ENCODE measurements around the gene NOP53.
A peak's percentile ranks its signal among the peaks of the same experiment; 100 is the strongest.
"Not testable (repeated sequence)": the region's sequence is repeated elsewhere in the genome, so short reads cannot be mapped to it uniquely, and the experiment has no call there.

NOP53 gene

DNA sequence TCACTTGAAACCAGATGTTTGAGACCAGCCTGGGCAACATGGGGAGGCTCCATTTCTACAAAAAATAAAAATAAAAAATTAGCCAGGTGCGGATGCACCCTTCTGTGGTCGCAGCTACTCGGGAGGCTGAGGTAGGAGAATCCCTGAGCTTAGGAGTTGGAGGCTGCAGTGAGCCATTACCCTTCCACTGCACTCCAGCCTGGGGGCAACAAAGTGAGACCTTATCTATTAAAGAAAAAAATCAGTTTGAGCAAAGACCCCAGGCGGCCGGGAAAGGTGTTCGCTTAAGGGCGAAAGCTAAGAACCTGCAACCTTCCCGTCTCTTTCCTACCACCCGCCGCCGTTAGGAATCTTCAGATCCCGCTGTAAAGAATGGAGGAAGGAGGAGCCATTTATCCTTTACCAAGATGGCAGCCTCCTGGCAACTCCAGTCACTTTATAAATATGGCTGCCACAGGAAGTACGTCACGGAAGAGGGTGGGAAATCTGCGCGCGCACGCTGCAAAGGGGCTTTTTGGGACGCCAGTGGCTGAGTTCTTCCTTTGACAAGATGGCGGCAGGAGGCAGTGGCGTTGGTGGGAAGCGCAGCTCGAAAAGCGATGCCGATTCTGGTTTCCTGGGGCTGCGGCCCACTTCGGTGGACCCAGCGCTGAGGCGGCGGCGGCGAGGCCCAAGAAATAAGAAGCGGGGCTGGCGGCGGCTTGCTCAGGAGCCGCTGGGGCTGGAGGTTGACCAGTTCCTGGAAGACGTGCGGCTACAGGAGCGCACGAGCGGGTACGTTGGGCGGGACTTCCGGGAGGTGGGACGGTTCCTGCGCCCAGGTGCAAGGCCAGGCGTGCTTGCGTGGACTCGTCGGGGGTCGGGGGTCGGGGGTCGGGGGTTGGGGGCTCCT, at the start of gene NOP53:
Gene NOP53, plus strand, starts transcription at position 537 of the 892 bp plus-strand sequence. Its CDS starts 14 bp downstream, at position 551.
- peak; percentile 96 for DNase-seq

DNA sequence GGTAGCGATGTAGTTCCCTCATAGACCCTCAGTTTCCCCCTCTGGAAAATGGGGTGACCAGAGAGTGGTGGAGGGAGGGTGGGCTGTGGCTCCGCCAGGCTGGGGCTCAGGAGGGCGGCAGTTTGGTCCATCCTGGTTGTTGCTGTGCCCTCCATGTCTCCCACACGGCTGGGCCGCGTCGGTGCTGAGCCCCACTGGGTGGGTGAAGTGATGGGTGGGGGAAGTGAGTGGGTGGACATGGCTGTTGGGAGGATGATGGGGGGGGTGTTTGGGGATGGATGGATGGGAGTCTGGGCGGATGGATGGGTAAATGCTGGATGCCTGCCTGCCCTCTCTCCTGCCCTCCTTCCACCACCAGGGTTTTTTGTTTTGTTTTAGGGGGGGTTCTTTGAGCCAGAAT, 48.7 kb upstream of the NOP53 start:
- DNase-seq = no peak

DNA sequence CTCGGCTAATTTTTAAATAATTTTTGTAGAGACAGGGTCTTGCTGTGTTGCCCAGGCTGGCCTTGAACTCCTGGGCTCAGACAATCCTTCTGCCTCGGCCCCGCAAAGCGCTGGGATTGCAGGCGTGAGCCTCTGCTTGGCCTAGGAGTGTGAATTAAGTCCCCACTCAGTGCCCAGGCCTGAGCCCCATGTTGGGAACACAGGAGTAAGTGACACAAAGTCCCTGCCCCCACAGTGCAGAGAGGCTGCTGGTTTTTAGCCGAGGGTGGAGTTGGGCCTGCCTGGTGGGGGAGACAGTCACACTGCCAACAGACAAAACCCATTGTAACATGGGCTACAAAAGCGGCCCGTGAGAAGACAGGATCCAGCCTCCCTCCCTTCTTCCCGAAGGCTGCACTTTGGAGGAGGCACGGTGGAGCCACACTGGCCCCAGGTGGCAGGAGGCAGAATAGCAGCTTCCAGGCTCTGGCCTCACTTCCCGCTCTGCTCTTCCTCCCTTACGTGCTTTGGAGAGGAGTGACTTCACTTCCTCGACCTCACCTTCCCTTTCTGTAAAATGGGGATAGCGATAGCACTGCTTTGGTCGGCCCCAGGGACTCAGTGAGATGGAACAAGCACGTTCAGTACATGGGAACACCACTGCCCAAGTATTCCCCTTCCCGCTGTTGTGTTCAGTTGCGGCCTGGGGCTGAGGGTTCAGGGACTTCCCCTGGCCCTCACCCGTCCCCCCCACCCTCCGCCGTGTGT, 47.3 kb upstream of the NOP53 start:
- DNase-seq = no peak

DNA sequence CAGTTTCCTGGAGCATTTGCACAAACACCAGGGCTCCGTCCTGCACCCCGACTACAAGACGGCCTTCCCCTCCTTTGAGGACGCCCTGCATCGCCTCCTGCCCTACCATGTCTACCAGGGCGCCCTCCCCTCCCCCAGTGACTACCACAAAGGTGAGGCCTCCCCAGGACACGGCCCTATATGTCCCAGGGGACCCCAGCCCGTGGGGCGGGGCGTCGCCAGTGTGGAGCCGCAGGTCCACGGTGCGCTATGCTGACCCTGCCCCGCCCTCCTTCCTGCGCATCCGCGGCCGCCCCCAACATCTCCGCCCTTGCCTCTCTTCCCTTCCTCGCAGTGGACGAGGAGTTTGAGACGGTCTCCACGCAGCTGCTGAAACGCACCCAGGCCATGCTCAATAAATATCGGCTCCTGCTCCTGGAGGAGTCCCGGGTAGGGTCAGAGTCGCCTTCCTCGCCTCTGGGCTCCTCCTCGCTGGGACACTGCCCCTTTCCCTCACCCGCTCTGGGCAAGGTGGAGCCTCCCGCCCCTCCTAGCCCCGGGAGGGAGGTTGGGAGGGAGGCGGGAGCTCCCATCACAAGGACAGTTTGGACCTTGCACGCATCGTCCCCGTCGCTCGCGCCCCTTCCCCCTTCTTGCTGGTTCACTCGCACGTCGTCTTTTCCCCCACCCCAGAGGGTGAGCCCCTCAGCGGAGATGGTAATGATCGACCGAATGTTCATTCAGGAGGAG, 46.6 kb upstream of the NOP53 start:
- no peak for DNase-seq

DNA sequence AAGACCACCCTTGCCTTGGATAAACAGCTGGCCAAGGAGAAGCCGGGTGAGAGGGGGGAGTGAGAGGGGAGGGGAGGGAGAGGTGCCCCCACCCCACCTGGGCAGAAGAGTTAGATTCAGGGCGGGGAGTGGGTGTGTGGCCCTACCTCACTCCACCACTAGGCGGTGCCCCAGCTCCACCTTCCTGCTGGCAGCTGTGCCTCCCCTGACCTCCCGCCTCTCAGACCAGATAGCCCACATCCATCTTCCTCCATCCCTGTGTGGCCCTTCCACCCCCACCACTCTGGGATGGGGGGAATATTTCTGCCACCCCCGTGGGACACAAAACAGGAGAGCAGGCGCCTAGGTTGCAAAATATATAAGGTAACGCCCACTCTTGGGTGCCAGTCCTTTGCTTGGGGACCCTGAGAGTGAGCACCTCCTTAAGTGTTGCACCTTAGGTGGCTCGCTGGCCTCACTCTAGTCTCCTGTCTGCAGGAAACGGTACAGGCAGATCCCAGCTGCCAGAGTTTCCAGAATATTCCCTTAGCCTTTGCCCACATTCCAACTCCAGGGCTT, 45.9 kb upstream of the NOP53 start:
- no peak for DNase-seq

DNA sequence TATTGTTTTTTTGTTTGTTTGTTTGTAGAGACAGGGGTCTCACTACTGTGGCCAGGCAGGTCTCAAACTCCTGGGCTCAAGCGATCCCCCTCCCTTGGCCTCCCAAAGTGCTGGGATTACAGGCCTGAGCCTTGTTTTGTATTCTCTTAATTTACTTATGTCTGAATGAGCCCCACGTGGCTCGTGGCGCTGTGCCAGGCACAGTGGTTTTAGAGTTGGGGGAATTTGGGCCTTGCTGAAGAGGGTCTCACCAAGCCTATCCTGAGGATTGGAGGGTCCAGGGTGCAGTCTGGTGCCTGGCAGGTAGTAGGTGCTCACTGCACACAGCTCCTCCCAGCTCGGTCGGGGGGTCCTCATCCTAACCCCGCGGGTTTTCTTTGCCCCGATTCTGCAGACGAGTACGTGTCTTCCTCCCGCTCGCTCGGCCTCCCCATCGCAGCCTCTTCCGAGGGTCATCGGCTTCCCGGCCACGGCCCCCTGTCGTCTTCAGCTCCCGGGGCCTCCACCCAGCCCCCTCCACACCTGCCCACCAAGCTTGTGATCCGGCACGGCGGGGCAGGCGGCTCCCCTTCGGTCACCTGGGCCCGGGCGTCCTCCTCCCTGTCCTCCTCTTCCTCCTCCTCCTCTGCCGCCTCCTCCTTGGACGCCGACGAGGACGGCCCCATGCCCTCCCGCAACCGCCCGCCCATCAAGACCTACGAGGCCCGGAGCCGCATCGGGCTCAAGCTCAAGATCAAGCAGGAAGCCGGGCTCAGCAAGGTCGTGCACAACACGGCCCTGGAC, 44.2 kb upstream of the NOP53 start:
- DNase-seq = no peak

DNA sequence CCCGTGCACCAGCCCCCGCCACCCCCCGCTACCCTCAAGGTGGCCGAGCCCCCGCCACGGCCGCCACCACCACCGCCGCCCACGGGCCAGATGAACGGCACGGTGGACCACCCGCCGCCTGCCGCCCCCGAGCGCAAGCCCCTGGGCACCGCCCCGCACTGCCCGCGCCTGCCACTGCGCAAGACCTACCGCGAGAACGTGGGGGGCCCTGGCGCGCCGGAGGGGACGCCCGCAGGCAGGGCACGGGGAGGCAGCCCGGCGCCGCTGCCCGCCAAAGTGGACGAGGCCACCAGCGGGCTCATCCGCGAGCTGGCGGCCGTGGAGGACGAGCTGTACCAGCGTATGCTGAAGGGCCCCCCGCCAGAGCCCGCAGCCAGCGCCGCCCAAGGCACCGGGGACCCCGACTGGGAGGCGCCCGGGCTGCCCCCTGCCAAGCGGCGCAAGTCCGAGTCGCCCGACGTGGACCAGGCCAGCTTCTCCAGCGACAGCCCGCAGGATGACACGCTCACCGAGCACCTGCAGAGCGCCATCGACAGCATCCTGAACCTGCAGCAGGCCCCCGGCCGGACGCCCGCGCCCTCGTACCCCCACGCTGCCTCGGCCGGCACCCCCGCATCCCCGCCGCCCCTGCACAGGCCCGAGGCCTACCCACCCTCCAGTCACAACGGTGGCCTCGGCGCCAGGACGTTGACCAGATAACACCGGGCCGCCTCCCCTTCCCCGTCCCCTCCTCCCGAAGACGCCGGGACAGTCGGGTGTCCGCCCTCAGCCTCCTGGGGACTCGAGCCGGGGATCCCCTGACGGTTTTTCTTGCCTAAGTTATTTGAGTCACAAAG, 43.4 kb upstream of the NOP53 start:
- DNase-seq = no peak

DNA sequence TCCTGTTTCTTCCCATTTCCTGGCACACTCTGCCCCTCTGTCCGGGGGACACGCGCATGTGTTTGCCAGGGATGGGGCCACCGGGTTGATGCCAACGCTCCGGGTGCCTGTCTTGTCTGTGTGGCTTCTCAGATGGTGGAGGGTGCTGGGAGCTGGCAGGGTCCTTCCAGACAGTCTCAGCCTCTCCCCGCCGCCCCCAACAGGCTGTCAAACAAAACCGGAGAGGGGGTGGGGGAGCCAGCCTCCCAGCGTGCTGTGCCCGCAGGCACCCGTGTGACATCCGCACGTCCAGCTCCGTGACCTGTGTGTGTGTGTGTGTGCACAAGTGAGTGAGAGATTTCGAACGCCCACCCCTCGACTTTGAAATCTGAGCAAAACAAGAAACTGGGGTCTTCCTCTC, 42.7 kb upstream of the NOP53 start:
- no peak for DNase-seq

DNA sequence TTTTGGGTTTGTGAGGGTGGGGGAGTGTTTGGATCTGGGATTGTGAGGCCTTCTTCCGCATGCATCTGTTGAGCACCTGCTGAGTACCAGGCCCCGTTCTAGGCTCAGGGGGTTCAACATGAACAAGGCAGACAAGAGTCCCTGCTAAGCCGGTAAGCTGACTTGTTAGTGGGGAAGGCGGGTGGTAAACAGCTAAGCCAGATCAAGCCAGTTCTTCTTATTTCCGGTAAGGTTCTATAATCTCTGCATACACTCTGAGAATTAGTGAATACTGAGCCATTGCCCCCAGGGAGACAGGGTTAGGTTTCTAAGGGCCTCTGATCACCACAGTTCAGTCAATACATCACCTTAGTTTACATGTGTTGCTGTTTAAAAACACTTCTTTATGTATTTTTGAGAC, 42.0 kb upstream of the NOP53 start:
- no peak for DNase-seq

DNA sequence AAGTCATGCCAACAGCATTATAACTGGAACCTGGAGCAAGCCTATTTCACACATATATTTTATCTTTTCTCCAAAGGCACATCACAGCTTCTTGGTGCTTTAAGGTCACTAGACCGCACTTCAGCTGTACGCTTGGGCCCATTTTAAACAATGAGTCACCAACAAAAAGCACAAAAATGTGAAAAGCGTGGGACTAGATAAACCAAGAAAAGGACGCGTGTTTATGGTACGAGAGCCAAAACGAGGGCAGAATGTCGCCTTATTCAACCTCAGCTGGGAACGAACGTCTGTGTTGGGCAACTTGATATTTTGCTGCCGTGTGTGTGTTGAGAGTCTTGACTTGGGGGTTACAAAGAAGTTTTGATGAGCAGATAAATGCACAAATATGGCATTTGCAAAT, 41.3 kb upstream of the NOP53 start:
- DNase-seq = no peak

DNA sequence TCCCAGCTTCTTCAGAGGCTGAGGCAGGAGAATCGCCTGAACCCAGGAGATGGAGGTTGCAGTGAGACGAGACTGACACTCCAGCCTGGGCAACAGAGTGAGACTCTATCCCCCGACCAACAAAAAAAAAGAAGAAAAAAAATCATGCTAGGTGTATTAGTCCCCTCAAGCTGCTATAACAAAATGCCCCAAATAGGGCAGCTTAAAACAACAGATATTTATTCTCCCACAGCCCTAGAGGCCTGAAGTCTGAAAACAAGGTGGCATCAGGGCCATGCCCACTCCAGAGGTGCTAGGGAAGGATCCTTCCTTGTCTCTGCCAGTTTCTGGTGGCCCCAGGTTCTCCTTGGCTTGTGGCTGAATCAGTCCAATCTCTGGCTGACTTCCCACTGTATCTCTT, 40.7 kb upstream of the NOP53 start:
- DNase-seq = no peak

DNA sequence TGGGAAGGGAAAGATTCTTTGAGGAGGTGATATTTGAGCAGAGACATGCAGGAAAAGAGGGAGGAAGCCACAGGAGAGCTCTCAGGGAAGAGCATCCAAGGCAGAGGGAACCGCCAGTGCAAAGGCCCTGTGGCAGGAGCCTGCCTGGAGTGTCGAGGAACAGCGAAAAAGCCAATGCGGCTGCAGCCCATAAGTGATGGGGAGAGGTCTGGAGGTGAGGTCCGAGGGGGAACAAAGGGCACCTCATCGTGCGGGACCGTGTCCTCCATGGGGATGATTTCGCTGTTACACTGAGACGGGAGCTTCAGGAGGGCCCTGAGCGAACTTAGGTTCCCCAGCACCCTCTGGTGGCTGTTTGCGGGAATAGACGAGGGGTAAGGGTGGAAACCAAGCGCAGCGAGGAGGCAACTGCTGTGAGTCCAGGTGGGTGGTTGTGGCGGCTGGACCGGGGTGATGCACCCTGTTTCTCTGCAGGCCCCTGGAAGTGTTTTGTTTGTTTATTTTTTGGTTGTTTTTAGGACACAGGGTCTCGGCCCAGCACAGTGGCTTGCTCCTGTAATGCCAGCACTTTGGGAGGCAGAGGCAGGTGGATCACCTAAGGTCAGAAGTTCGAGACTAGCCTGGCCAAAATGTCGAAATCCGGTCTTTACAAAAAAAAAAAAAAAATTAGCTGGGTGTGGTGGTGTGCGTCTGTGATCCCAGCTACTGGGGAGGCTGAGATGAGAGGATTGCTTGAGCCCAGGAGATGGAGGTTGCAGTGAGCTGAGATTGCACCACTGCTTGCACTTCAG, 38.0 kb upstream of the NOP53 start:
- DNase-seq = peak; percentile 67

DNA sequence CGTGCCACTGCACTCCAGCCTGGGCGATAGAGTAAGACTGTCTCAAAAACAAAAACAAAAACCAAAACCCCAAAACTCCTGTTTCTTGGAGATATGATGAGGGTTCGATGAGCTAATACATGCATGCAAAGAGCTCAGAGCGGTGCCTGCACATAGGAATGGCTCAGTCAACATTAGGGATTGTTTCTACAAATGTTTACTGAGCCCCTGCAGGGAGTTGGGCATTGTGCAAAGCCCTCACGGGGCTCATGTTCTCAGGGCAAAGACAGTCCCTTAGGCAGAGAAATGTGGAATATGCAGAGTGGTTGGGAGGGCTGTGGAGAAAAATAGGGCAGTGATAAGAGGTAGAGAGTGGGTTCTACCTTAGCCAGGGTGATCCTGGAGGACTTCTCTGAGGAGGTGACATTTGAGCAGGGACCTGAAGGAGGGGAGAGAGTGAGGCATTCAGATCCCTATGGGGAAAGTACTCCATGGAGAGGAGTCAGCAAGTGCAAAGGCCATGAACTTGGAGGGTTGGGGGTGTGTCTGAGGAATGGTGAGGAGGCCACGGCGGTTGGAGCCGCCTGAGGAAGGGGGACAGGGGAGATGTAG, 33.6 kb upstream of the NOP53 start:
- no peak for DNase-seq

DNA sequence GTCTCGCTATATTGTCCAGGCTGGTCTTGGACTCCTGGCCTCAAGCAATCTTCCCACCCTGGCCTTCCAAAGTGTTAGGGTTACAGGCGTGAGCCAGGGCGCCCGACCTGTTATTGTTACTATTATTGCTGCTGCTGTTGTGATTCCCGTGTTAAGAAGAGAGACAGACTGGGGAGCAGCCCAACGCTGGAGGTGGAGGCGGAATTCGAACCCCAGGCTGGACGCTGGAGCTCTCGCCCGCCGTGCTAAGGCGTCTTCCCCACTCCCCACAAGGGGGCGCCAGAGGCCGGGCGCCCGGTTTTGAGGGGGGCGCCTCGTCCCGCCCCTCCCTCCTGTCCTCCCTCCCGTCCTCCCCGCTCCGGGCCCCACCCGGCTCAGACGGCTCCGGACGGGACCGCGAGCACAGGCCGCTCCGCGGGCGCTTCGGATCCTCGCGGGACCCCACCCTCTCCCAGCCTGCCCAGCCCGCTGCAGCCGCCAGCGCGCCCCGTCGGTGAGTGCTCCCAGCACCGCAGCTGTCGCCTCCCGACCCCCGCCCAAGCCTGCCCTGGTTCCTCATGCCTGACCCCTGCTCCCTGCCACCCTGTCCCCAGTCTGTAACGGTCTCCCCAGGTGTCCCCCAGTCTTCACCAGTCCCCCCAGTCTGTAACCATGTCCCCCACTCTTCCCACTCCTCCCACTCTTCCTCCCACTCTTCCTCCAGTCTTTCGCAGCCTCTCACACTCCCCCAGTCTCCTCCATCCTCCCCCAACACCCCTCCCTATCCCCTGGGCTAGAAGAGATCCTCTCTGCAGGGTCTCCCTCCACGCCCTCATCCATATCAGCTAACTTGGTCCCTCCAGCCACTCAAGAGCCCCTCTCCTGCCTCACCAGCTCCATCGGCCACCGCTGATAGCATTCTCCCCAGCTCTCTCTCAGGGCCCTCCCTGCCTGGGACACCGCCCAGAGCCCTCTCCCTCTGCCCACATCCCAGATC, 32.0 kb upstream of the NOP53 start, which contains the start of gene EHD2:
Gene EHD2, plus strand, starts transcription at position 377 of the 976 bp plus-strand sequence. CDS start 3,191 bp downstream, outside the sequence.
- DNase-seq = peak; percentile 9

DNA sequence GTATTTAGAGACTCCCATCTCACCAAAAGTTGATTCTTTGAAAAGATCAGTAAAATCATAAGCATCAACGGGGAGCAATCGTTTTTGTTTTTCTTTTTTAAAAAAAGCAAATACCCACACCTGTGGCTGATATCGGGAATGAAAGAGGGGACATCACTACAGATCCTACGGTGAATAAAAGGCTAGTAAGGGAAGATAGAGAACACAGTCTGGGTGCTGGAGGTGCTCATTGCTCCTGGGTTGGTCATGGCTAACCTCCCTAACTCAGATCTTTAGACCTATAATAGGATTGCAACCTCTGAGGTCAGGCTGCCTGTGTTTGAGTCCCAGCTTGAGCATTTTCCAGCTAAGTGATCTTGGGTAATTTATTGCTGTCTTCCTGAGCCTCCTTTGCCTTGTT, 31.0 kb upstream of the NOP53 start:
- no peak for DNase-seq

DNA sequence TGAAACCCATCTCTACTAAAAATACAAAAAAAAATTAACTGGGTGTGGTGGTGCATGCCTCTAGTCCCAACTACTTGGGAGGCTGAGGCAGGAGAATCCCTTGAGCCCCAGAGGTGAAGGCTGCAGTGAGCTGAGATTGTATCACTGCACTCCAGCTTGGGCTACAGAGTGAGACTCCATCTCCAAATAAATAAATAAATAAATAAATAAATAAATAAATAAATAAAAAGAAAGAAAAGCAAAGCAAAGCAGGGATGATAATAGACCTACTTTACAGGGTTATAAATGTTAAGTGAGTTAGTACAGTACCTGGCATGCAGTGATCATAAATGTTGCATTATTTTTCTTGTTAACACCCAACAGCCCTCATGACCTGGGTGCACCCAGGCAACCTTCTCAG, 30.5 kb upstream of the NOP53 start:
- not testable (repeated sequence) for DNase-seq

DNA sequence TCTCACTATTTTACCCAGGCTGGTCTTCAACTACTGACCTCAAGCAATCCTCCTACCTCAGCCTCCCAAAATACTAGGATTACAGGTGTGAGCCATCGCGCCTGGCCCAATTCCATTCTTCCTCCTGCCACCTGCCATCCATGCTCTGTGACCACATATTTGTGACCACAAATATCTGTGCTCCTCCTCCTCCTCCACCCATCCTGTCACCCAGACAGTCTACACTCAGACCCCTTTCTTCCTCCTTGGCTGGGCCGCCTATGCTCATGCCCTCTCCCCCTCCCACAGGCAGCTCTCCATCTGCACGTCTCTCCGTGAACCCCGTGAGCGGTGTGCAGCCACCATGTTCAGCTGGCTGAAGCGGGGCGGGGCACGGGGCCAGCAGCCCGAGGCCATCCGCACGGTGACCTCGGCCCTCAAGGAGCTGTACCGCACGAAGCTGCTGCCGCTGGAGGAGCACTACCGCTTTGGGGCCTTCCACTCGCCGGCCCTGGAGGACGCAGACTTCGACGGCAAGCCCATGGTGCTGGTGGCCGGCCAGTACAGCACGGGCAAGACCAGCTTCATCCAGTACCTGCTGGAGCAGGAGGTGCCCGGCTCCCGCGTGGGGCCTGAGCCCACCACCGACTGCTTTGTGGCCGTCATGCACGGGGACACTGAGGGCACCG, 28.9 kb upstream of the NOP53 start:
- DNase-seq = no peak

DNA sequence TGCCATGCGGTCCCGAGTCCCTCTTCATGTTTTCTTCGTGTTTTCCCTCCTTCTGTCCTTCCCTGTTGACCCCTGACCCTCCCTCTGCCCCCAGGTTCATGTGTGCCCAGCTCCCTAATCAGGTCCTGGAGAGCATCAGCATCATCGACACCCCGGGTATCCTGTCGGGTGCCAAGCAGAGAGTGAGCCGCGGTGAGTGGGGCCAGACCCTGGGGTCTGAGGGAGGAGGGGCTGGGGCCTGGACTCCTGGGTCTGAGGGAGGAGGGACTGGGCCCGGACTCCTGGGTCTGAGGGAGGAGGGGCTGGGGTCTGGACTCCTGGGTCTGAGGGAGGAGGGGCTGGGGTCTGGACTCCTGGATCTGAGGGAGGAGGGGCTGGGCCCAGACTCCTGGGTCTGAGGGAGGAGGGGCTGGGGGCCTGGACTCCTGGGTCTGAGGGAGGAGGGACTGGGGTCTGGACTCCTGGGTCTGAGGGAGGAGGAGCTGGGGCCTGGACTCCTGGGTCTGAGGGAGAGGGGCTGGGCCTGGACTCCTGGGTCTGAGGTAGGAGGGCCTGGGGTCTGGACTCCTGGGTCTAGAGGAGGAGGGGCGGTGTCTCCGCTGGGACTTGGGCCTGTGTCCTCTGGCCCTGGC, 26.8 kb upstream of the NOP53 start:
- DNase-seq = not testable (repeated sequence)
